Activated CD4-positive, alpha-beta memory T cell treated with anti-CD3 and anti-CD28 coated beads for 36 hours (primary cell): ENCODE data around the gene IDS. TPM values are rescaled to one million over a fixed set of nuclear protein-coding genes. Genes with fewer than 3 reads are reported as not detected.
A peak's percentile ranks its signal among the peaks of the same experiment; 100 is the strongest.
"Not testable (repeated sequence)": the region's sequence is repeated elsewhere in the genome, so short reads cannot be mapped to it uniquely, and the experiment has no call there.

Experiments used
- CTCF ChIA-PET: fragments of 350-600 bp; sonication (Branson Sonifier 250); formaldehyde crosslinking; loops from one replicate; lab custom pipeline; 2021; ENCODE audit warnings: antibody characterized with exemption, inconsistent platforms; lab: Charles Lee
- POLR2A ChIA-PET: fragments of 350-600 bp; sonication (Branson Sonifier 250); formaldehyde crosslinking; loops from one replicate; lab custom pipeline; 2021; ENCODE audit warnings: antibody characterized with exemption; lab: Charles Lee
- DNase-seq: peaks from one replicate; pipeline ENCODE4 v3.0.0-alpha.2; 2020
- H3K27ac Mint-ChIP-seq: one replicate; pipeline ENCODE4 v1.8.0; 2021; ENCODE audit warnings: mixed read lengths
- H3K27me3 Mint-ChIP-seq: one replicate; pipeline ENCODE4 v1.8.0; 2021; ENCODE audit warnings: mixed read lengths
- H3K36me3 Mint-ChIP-seq: one replicate; pipeline ENCODE4 v1.8.0; 2021; ENCODE audit warnings: mixed read lengths
- H3K4me1 Mint-ChIP-seq: one replicate; pipeline ENCODE4 v1.8.0; 2021; ENCODE audit warnings: low read depth, mixed read lengths
- H3K4me3 Mint-ChIP-seq: one replicate; pipeline ENCODE4 v1.8.0; 2021; ENCODE audit warnings: mild to moderate bottlenecking, mixed read lengths
- H3K9me3 Mint-ChIP-seq: one replicate; pipeline ENCODE4 v1.8.0; 2021; ENCODE audit warnings: mixed read lengths
- intact Hi-C: fragments of 100-400 bp; cut with micrococcal nuclease; formaldehyde crosslinking; loops from one replicate; pipeline ENCODE4 v1.15.1; 2023
- total RNA-seq, 2 experiments: library from RNA; stranded (reverse); gene quantifications; one replicate each; pipeline ENCODE4 v1.2.3, GENCODE V29; 2021

IDS gene
- total RNA-seq, 2 experiments from 2014 or later, result 71.6 to 72.2 TPM

GRCh38 chrX:149540131-149540620, 35.1 kb upstream of the IDS start:
- H3K27ac Mint-ChIP-seq, result peak overlapping the region; percentile 98
- ChIA-PET CTCF (interaction anchor here (1.0 to 2.6 kb wide), 7 partner anchors 12 to 108 kb away, joined by 3 to 16 read pairs (median 3); partner anchors contain the start of gene IDS), POLR2A (interaction anchor here (0.7 to 3.6 kb wide), 5 partner anchors 12 to 398 kb away, joined by 3 to 31 read pairs (median 3); partner anchors contain the start of genes EOLA2 and IDS)
- no peaks in the 10 kb centered on the region for H3K27me3 Mint-ChIP-seq
- no peaks in the 10 kb centered on the region for H3K9me3 Mint-ChIP-seq
- peak; percentile 93 for DNase-seq
- H3K36me3 Mint-ChIP-seq, result no peaks in the 10 kb centered on the region
- intact Hi-C loops, result loop anchor here (1.0 kb wide), 1 partner anchor 36 kb away; no protein-coding TSS in a partner anchor
- H3K4me3 Mint-ChIP-seq, result peak overlapping the region; percentile 86
- peaks cover 3% of the 10 kb centered on the region for H3K4me1 Mint-ChIP-seq

GRCh38 chrX:149539283-149540130, 34.4 kb upstream of the IDS start:
- Mint-ChIP-seq H3K27ac (peak overlapping the region; percentile 85), H3K4me3 (peak overlapping the region; percentile 80), H3K36me3 (no peaks in the 10 kb centered on the region), H3K4me1 (peaks cover 3% of the 10 kb centered on the region), H3K9me3 (no peaks in the 10 kb centered on the region), H3K27me3 (no peaks in the 10 kb centered on the region)
- ChIA-PET POLR2A (interaction anchor here (1.1 to 3.6 kb wide), 3 partner anchors 34 to 399 kb away, joined by 3 to 31 read pairs (median 5); partner anchors contain the start of genes EOLA2 and IDS), CTCF (interaction anchor here (0.8 to 2.6 kb wide), 7 partner anchors 12 to 53 kb away, joined by 3 to 16 read pairs (median 3); partner anchors contain the start of gene IDS)
- intact Hi-C loops, result loop anchor here (1.0 kb wide), 2 partner anchors 12 to 35 kb away; no protein-coding TSS in a partner anchor
- peak; percentile 93 for DNase-seq

GRCh38 chrX:149537474-149537873, 32.4 kb upstream of the IDS start:
- POLR2A ChIA-PET, H3K27ac Mint-ChIP-seq, H3K4me1 Mint-ChIP-seq, H3K4me3 Mint-ChIP-seq, CTCF ChIA-PET, H3K36me3 Mint-ChIP-seq, H3K9me3 Mint-ChIP-seq, DNase-seq, intact Hi-C loops, H3K27me3 Mint-ChIP-seq: not testable (repeated sequence)

GRCh38 chrX:149534926-149535602, 30.0 kb upstream of the IDS start:
- H3K27me3 Mint-ChIP-seq, DNase-seq, POLR2A ChIA-PET, CTCF ChIA-PET, H3K9me3 Mint-ChIP-seq, H3K36me3 Mint-ChIP-seq, H3K4me3 Mint-ChIP-seq, intact Hi-C loops, H3K27ac Mint-ChIP-seq: not testable (repeated sequence)
- H3K4me1 Mint-ChIP-seq, result peaks cover 24% of the 10 kb centered on the region

GRCh38 chrX:149533999-149534398, 28.9 kb upstream of the IDS start:
- CTCF ChIA-PET, H3K9me3 Mint-ChIP-seq, H3K36me3 Mint-ChIP-seq, H3K27me3 Mint-ChIP-seq, intact Hi-C loops, POLR2A ChIA-PET, DNase-seq, H3K27ac Mint-ChIP-seq, H3K4me3 Mint-ChIP-seq: not testable (repeated sequence)
- peaks cover 23% of the 10 kb centered on the region for H3K4me1 Mint-ChIP-seq

- CTCF ChIA-PET, H3K9me3 Mint-ChIP-seq, intact Hi-C loops, H3K4me3 Mint-ChIP-seq, H3K36me3 Mint-ChIP-seq, DNase-seq, H3K27ac Mint-ChIP-seq, H3K27me3 Mint-ChIP-seq, POLR2A ChIA-PET: not testable (repeated sequence)
- peaks cover 21% of the 10 kb centered on the region for H3K4me1 Mint-ChIP-seq
Measured at GRCh38 chrX:149532868-149533267, 27.8 kb upstream of the IDS start.

GRCh38 chrX:149531599-149531998, 26.5 kb upstream of the IDS start:
- Mint-ChIP-seq H3K4me3 (no peak overlapping the region), H3K27me3 (no peaks in the 10 kb centered on the region), H3K4me1 (peaks cover 26% of the 10 kb centered on the region), H3K27ac (peak overlapping the region; percentile 80), H3K9me3 (no peaks in the 10 kb centered on the region), H3K36me3 (peaks cover 5% of the 10 kb centered on the region)
- no peak for DNase-seq
- intact Hi-C loops, result no loop called here
- ChIA-PET POLR2A (no interaction called here), CTCF (interaction anchor here (0.9 kb wide), 1 partner anchor 19 kb away, joined by 3 read pairs; no protein-coding TSS in a partner anchor)

- peaks cover 2% of the 10 kb centered on the region for H3K36me3 Mint-ChIP-seq
- no peak overlapping the region for H3K27ac Mint-ChIP-seq
- H3K27me3 Mint-ChIP-seq, result no peaks in the 10 kb centered on the region
- no peaks in the 10 kb centered on the region for H3K9me3 Mint-ChIP-seq
- H3K4me3 Mint-ChIP-seq, result no peak overlapping the region
- ChIA-PET POLR2A (interaction anchor here (0.8 kb wide), 1 partner anchor 12 kb away, joined by 3 read pairs; no protein-coding TSS in a partner anchor), CTCF (interaction anchor here (1.0 to 1.5 kb wide), 3 partner anchors 11 to 16 kb away, joined by 4 to 8 read pairs (median 6); no protein-coding TSS in a partner anchor)
- H3K4me1 Mint-ChIP-seq, result peaks cover 37% of the 10 kb centered on the region
- intact Hi-C loops, result no loop called here
- no peak for DNase-seq
Measured at GRCh38 chrX:149528381-149528780, 23.3 kb upstream of the IDS start.

- ChIA-PET POLR2A (no interaction called here), CTCF (interaction anchor here (1.0 to 1.3 kb wide), 2 partner anchors 12 to 15 kb away, joined by 6 to 8 read pairs; no protein-coding TSS in a partner anchor)
- Mint-ChIP-seq H3K4me3 (no peak overlapping the region), H3K4me1 (peaks cover 37% of the 10 kb centered on the region), H3K27me3 (no peaks in the 10 kb centered on the region), H3K36me3 (peaks cover 2% of the 10 kb centered on the region), H3K27ac (peak overlapping the region; percentile 65), H3K9me3 (no peaks in the 10 kb centered on the region)
- DNase-seq, result peak; percentile 53
- intact Hi-C loops, result loop anchor here (1.0 kb wide), 1 partner anchor 12 kb away; no protein-coding TSS in a partner anchor
Measured at GRCh38 chrX:149527705-149528104, 22.6 kb upstream of the IDS start.

- DNase-seq, H3K27me3 Mint-ChIP-seq, H3K9me3 Mint-ChIP-seq, H3K36me3 Mint-ChIP-seq, H3K4me3 Mint-ChIP-seq: not testable (repeated sequence)
- POLR2A ChIA-PET, result interaction anchor here (1.1 kb wide), 1 partner anchor 22 kb away, joined by 5 read pairs; the partner anchor contains the start of gene IDS
- peaks cover 34% of the 10 kb centered on the region for H3K4me1 Mint-ChIP-seq
- intact Hi-C loops, result loop anchor here (1.0 kb wide), 1 partner anchor 13 kb away; no protein-coding TSS in a partner anchor
- H3K27ac Mint-ChIP-seq, result peak overlapping the region; percentile 69
- CTCF ChIA-PET, result interaction anchor here (0.8 to 1.1 kb wide), 3 partner anchors 14 to 22 kb away, joined by 3 to 5 read pairs (median 3); no protein-coding TSS in a partner anchor
Measured at GRCh38 chrX:149526318-149527033, 21.4 kb upstream of the IDS start.

GRCh38 chrX:149525903-149526302, 20.8 kb upstream of the IDS start:
- H3K4me1 Mint-ChIP-seq, result peaks cover 34% of the 10 kb centered on the region
- H3K4me3 Mint-ChIP-seq, intact Hi-C loops, H3K36me3 Mint-ChIP-seq, H3K27me3 Mint-ChIP-seq, H3K9me3 Mint-ChIP-seq: not testable (repeated sequence)
- DNase-seq, result peak; percentile 27
- peak overlapping the region; percentile 69 for H3K27ac Mint-ChIP-seq
- ChIA-PET CTCF (interaction anchor here (0.8 to 1.1 kb wide), 3 partner anchors 14 to 22 kb away, joined by 3 to 5 read pairs (median 3); no protein-coding TSS in a partner anchor), POLR2A (interaction anchor here (1.1 kb wide), 1 partner anchor 21 kb away, joined by 5 read pairs; the partner anchor contains the start of gene IDS)
